Neuronal stem cell (in vitro differentiated cells): Measurements from ENCODE around the gene PRPF6.

Experiments used
- DNase-seq: peaks from one replicate; pipeline ENCODE4 v3.0.0-alpha.2; 2013; ENCODE audit warnings: low spot score
- H2AFZ ChIP-seq: one replicate; pipeline ENCODE4 v1.6.1; 2013; ENCODE audit warnings: mild to moderate bottlenecking, low read length, inconsistent platforms
- H2AK5ac ChIP-seq: 2 replicates; pipeline ENCODE4 v1.6.1; 2013; ENCODE audit warnings: low read depth, mild to moderate bottlenecking, inconsistent platforms, low read length, moderate library complexity, mixed read lengths
- H2BK120ac ChIP-seq: 2 replicates; pipeline ENCODE4 v1.6.1; 2013; ENCODE audit warnings: low read depth, mild to moderate bottlenecking, inconsistent platforms, low read length, moderate library complexity, mixed read lengths
- H2BK12ac ChIP-seq: one replicate; pipeline ENCODE4 v1.6.1; 2013; ENCODE audit warnings: low read length, inconsistent platforms
- H2BK15ac ChIP-seq: 2 replicates; pipeline ENCODE4 v1.6.1; 2013; ENCODE audit warnings: mild to moderate bottlenecking, low read length, inconsistent platforms, mixed read lengths
- H2BK5ac ChIP-seq: one replicate; pipeline ENCODE4 v1.6.1; 2013; ENCODE audit warnings: inconsistent platforms, mild to moderate bottlenecking, low read length, moderate library complexity
- H3K14ac ChIP-seq: one replicate; pipeline ENCODE4 v1.6.1; 2013; ENCODE audit warnings: low read length, inconsistent platforms
- H3K18ac ChIP-seq: 2 replicates; pipeline ENCODE4 v1.6.1; 2013; ENCODE audit warnings: low read length, inconsistent platforms
- H3K23ac ChIP-seq: 2 replicates; pipeline ENCODE4 v1.6.1; 2013; ENCODE audit warnings: low read depth, mild to moderate bottlenecking, mixed read lengths, low read length, inconsistent platforms; ENCODE audit not compliant: poor library complexity
- H3K27ac ChIP-seq: replicated peaks from 3 replicates; pipeline ENCODE4 v1.5.1; 2013; ENCODE audit warnings: low read length, inconsistent platforms
- H3K27me3 ChIP-seq, 3 experiments: 2 replicates each; pipeline ENCODE4 v1.6.1; 2013; ENCODE audit warnings: low read length in 3 of 3, mild to moderate bottlenecking in 2 of 3, inconsistent platforms in 1 of 3, low read depth in 1 of 3, mixed read lengths in 1 of 3, moderate library complexity in 1 of 3; ENCODE audit not compliant: control insufficient read depth in 3 of 3, insufficient read depth in 3 of 3
- H3K36me3 ChIP-seq, 2 donors: replicated peaks in 1 of 2; 2 replicates each; pipeline ENCODE4 v1.6.1; 2013; ENCODE audit warnings: low read length in 2 of 2; ENCODE audit not compliant: control insufficient read depth in 2 of 2, insufficient read depth in 2 of 2
- H3K4ac ChIP-seq: 2 replicates; pipeline ENCODE4 v1.6.1; 2013; ENCODE audit warnings: inconsistent platforms, mild to moderate bottlenecking, low read length, moderate library complexity
- H3K4me1 ChIP-seq, 2 donors: 1 replicate in 1 of 2; 2 replicates in 1 of 2; pipeline ENCODE4 v1.6.1; 2013; ENCODE audit warnings: low read length in 2 of 2, low read depth in 1 of 2; ENCODE audit not compliant: control insufficient read depth in 2 of 2, insufficient read depth in 1 of 2
- H3K4me2 ChIP-seq: one replicate; pipeline ENCODE4 v1.6.1; 2013; ENCODE audit warnings: mild to moderate bottlenecking, low read length, inconsistent platforms; ENCODE audit not compliant: insufficient read depth, poor library complexity, severe bottlenecking
- H3K4me3 ChIP-seq, 2 donors: 2 replicates each; pipeline ENCODE4 v1.5.1; 2013; ENCODE audit warnings: low read length in 2 of 2, mild to moderate bottlenecking in 2 of 2, inconsistent platforms in 1 of 2, moderate library complexity in 1 of 2
- H3K79me1 ChIP-seq: one replicate; pipeline ENCODE4 v1.6.1; 2013; ENCODE audit warnings: low read depth, mild to moderate bottlenecking, inconsistent platforms, low read length, moderate library complexity
- H3K9ac ChIP-seq: one replicate; pipeline ENCODE4 v1.6.1; 2013; ENCODE audit warnings: mild to moderate bottlenecking, low read depth, low read length, inconsistent platforms; ENCODE audit not compliant: poor library complexity
- H3K9me3 ChIP-seq, 2 donors: replicated peaks in 1 of 2; 2 replicates each; pipeline versions ENCODE3 to v1.6.1; 2013; ENCODE audit warnings: low read length in 2 of 2, mild to moderate bottlenecking in 2 of 2, inconsistent platforms in 1 of 2, low read depth in 1 of 2, mixed read lengths in 1 of 2, moderate library complexity in 1 of 2; ENCODE audit not compliant: control insufficient read depth in 2 of 2, insufficient read depth in 1 of 2
- H4K8ac ChIP-seq: one replicate; pipeline ENCODE4 v1.6.1; 2013; ENCODE audit warnings: low read depth, mild to moderate bottlenecking, inconsistent platforms, low read length, moderate library complexity
- H4K91ac ChIP-seq: one replicate; pipeline ENCODE4 v1.6.1; 2013; ENCODE audit warnings: low read length, low read depth, mild to moderate bottlenecking, inconsistent platforms; ENCODE audit not compliant: poor library complexity
- WGBS, 2 donors: extraction: QIAGEN DNeasy Blood & Tissue Kit; methylation state at CpG; one replicate each; pipeline ENCODE4 v1.1.7; 2013; ENCODE audit warnings: missing lambda C conversion rate in 2 of 2, mixed read lengths in 1 of 2; ENCODE audit not compliant: insufficient read length in 2 of 2, insufficient replicate concordance in 1 of 2; ENCODE audit errors: extremely low coverage in 2 of 2; 5-methylcytosine and 5-hydroxymethylcytosine counted together

Gene PRPF6

DNA sequence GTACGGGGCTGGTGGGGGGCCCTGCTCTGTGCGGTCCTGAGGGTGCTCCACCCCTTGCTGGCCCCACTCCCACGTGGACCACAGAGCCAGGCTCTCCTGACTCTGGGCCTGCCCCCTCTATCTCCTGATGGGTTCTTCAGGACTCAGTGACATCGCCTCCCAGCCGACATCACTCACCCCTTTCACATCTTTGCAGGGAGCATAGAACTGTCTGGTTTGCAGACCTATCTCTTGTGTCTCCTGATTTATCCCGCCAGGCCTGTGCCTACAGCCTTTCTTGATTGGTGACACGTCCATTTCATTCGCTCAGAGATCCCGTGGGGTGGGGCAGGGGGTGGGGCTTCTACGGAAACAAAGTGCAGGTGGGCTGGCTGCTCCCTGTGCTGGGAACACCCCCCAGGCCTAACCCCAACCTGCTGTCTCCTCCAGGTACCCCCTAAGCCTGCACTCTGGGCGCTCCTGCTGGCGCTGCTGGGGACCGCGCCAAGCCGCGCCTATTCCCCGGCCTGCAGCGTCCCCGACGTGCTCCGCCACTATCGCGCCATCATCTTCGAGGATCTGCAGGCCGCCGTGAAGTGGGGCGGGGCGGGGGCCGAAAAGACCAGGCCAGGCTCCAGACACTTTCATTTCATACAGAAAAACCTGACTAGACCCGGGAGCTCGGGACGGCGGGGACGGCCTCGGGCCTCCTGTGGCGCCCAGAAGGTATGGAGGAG, 56.7 kb downstream of the PRPF6 start:
- Histone ChIP-seq H3K9ac (peak overlapping the region; percentile 21), H3K4ac (no peak overlapping the region), H3K4me1 (peaks cover 16 to 29% of the 10 kb centered on the region in 2 donors), H4K8ac (no peak overlapping the region), H2BK15ac (peak overlapping the region; percentile 21), H3K27me3 (peaks cover 30 to 58% (median 39%) of the 10 kb centered on the region in 3 experiments), H3K14ac (no peak overlapping the region), H3K36me3 (peaks cover 9 to 26% of the 10 kb centered on the region in 2 donors), H2AFZ (no peak overlapping the region), H4K91ac (no peak overlapping the region), H2BK120ac (no peak overlapping the region), H3K23ac (peak overlapping the region; percentile 43), H3K27ac (no peak overlapping the region), H2BK5ac (no peak overlapping the region), H3K4me2 (peak overlapping the region; percentile 25), H2BK12ac (peak overlapping the region; percentile 41), H3K79me1 (no peaks in the 10 kb centered on the region), H2AK5ac (peak overlapping the region; percentile 82), H3K9me3 (no peaks in the 10 kb centered on the region), H3K18ac (peak overlapping the region; percentile 57), H3K4me3 (no peak overlapping the region)
- DNase-seq: no peak
- WGBS, 2 donors: no CpG with 5 or more reads among the region's 36 CpGs

GRCh38 chr20:64038224-64038564, 57.3 kb downstream of the PRPF6 start:
- peak overlapping the region; percentile 70 for H3K9ac ChIP-seq
- no peak overlapping the region for H3K4ac ChIP-seq
- peak overlapping the region; percentile 71 for H3K18ac ChIP-seq
- H3K14ac ChIP-seq: no peak overlapping the region
- no peaks in the 10 kb centered on the region for H3K9me3 ChIP-seq
- H3K36me3 ChIP-seq: peaks cover 6 to 21% of the 10 kb centered on the region in 2 donors
- no peak overlapping the region for H4K91ac ChIP-seq
- H3K4me1 ChIP-seq: peaks cover 16 to 29% of the 10 kb centered on the region in 2 donors
- H2BK120ac ChIP-seq: no peak overlapping the region
- H3K27ac ChIP-seq: no peak overlapping the region
- peak overlapping the region; percentile 75 for H3K23ac ChIP-seq
- H3K79me1 ChIP-seq: no peaks in the 10 kb centered on the region
- no peak overlapping the region for H2BK12ac ChIP-seq
- peak overlapping the region; percentile 63 for H2AK5ac ChIP-seq
- peak overlapping the region; percentile 77 for H3K4me2 ChIP-seq
- peak overlapping the region; percentile 39 for H2BK5ac ChIP-seq
- no peak overlapping the region for H4K8ac ChIP-seq
- WGBS, 2 donors: no CpG with 5 or more reads among the region's 30 CpGs
- peak overlapping the region; percentile 54 for H2BK15ac ChIP-seq
- H3K27me3 ChIP-seq: peaks cover 30 to 61% (median 42%) of the 10 kb centered on the region in 3 experiments
- peak overlapping the region; percentile 51 to 79 for H3K4me3 ChIP-seq
- H2AFZ ChIP-seq: peak overlapping the region; percentile 99
- DNase-seq: no peak

DNA sequence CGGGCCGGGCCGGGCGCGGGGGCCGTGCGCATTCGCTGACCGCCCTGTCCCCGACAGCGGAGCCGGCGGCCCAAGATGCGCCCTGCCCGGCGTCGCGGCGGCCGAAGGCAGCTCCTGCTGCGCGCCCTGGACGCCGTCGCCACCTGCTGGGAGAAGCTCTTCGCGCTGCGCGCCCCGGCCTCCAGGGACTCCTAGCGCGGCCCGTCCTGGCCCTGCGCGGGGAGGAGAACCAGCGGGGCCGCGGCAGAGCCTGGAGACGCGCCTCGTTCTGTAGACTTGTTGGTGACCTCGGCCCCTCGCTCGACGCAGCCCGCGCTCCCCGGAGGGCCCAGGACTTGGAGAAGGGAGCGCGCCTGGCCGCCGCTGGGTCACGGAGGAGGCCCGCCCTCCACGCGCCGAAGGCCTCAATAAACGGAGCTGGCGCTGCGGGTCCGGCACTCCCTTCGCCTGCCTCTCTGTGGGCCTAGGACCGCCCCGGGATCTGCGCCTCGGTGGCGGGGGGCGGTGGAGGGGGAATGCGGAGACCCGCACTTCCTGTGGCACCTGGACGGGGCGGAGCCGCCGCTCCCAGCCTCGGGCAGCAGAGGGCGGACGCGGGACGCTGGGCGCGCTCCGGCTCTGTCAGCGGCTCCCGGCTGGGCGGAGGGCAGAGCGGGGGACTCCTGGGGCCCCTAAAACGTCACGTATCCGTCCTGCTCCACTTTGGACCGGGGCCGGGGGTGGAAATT, 57.8 kb downstream of the PRPF6 start:
- Histone ChIP-seq H3K36me3 (peaks cover 5 to 18% of the 10 kb centered on the region in 2 donors), H3K23ac (peak overlapping the region; percentile 75), H3K14ac (no peak overlapping the region), H2BK15ac (peak overlapping the region; percentile 54), H3K9me3 (no peaks in the 10 kb centered on the region), H4K8ac (no peak overlapping the region), H3K4me2 (peak overlapping the region; percentile 77), H3K18ac (peak overlapping the region; percentile 76), H3K4me3 (peak overlapping the region; percentile 51 to 79), H2BK5ac (peak overlapping the region; percentile 39), H2AK5ac (peak overlapping the region; percentile 63), H3K27me3 (peaks cover 30 to 65% (median 47%) of the 10 kb centered on the region in 3 experiments), H3K9ac (peak overlapping the region; percentile 70), H2BK120ac (no peak overlapping the region), H3K79me1 (no peaks in the 10 kb centered on the region), H2AFZ (peak overlapping the region; percentile 99), H3K4me1 (peaks cover 16 to 29% of the 10 kb centered on the region in 2 donors), H2BK12ac (peak overlapping the region; percentile 22), H3K27ac (no peak overlapping the region), H4K91ac (no peak overlapping the region), H3K4ac (no peak overlapping the region)
- no CpG with 5 or more reads among the region's 91 CpGs for WGBS, 2 donors
- DNase-seq: peak; percentile 60
